RWPE2 (cell line): ENCODE data around the gene KSR2.

Source experiments
- ATAC-seq: fragments of 200-7000 bp; cut with Tn5 transposase; 3 replicates; pipeline ENCODE4 v1.9.1; 2021; ENCODE audit warnings: low read depth
- DNase-seq: peaks from one replicate; pipeline ENCODE4 v3.0.0-alpha.2; 2020; ENCODE audit warnings: low spot score
- H3K27ac ChIP-seq: fragments of 450-650 bp; 2 replicates; pipeline ENCODE4 v1.5.1; 2017; ENCODE audit warnings: mild to moderate bottlenecking; ENCODE audit not compliant: poor library complexity, severe bottlenecking
- H3K27me3 ChIP-seq: fragments of 250-450 bp; sonication (Bioruptor Pico); 2 replicates; pipeline ENCODE4 v1.5.1; 2021; ENCODE audit warnings: mild to moderate bottlenecking, moderate library complexity; ENCODE audit not compliant: insufficient read depth, poor library complexity, severe bottlenecking
- H3K36me3 ChIP-seq: fragments of 250-450 bp; sonication (Bioruptor Pico); 2 replicates; pipeline ENCODE4 v1.5.1; 2020; ENCODE audit warnings: low read depth, mild to moderate bottlenecking, moderate library complexity
- H3K4me1 ChIP-seq: fragments of 250-450 bp; sonication (Bioruptor Pico); 2 replicates; pipeline ENCODE4 v1.5.1; 2021; ENCODE audit warnings: mild to moderate bottlenecking, moderate library complexity; ENCODE audit not compliant: insufficient read depth, poor library complexity, severe bottlenecking
- H3K4me3 ChIP-seq: fragments of 250-450 bp; sonication (Bioruptor Pico); 2 replicates; pipeline ENCODE4 v1.5.1; 2021; ENCODE audit warnings: mild to moderate bottlenecking, moderate library complexity; ENCODE audit not compliant: severe bottlenecking
- H3K9me3 ChIP-seq: fragments of 250-450 bp; sonication (Bioruptor Pico); 2 replicates; pipeline ENCODE4 v1.5.1; 2021; ENCODE audit warnings: mild to moderate bottlenecking, moderate library complexity; ENCODE audit not compliant: severe bottlenecking
- TF ChIP-seq, protein P1 (sequence below): fragments of 450-650 bp; IDR thresholded peaks from one replicate; pipeline ENCODE4 v1.5.1; 2017; ENCODE audit warnings: mild to moderate bottlenecking, moderate library complexity; ENCODE audit not compliant: poor library complexity, severe bottlenecking

Gene KSR2

DNA sequence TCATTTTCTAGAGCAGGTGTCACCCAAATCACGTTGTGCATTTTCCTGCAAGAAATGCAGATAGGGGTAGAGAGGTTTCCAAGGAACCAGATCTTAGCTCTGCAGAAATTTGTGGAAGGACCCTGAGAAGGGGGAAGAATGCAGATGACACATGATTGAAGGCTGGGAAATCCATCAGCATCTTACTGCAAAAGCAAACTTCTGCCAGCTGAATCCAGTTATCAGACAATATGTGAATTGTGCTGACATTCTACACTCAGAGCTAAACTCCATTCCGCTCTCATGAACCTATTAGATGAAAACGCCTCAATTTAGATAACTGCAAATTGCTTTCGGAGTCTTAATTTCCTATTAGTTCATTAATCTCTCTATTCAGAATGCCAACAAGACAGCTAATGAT is 396.0 kb downstream of the KSR2 start:
- H3K27ac ChIP-seq, result no peak overlapping the region
- no peaks in the 10 kb centered on the region for H3K36me3 ChIP-seq
- ATAC-seq (no peak), DNase-seq (no peak)
- TF ChIP-seq, protein P1, sequence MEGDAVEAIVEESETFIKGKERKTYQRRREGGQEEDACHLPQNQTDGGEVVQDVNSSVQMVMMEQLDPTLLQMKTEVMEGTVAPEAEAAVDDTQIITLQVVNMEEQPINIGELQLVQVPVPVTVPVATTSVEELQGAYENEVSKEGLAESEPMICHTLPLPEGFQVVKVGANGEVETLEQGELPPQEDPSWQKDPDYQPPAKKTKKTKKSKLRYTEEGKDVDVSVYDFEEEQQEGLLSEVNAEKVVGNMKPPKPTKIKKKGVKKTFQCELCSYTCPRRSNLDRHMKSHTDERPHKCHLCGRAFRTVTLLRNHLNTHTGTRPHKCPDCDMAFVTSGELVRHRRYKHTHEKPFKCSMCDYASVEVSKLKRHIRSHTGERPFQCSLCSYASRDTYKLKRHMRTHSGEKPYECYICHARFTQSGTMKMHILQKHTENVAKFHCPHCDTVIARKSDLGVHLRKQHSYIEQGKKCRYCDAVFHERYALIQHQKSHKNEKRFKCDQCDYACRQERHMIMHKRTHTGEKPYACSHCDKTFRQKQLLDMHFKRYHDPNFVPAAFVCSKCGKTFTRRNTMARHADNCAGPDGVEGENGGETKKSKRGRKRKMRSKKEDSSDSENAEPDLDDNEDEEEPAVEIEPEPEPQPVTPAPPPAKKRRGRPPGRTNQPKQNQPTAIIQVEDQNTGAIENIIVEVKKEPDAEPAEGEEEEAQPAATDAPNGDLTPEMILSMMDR, result no peak
- H3K27me3 ChIP-seq, result no peaks in the 10 kb centered on the region
- H3K4me3 ChIP-seq, result no peak overlapping the region
- H3K4me1 ChIP-seq, result no peaks in the 10 kb centered on the region
- no peaks in the 10 kb centered on the region for H3K9me3 ChIP-seq

DNA sequence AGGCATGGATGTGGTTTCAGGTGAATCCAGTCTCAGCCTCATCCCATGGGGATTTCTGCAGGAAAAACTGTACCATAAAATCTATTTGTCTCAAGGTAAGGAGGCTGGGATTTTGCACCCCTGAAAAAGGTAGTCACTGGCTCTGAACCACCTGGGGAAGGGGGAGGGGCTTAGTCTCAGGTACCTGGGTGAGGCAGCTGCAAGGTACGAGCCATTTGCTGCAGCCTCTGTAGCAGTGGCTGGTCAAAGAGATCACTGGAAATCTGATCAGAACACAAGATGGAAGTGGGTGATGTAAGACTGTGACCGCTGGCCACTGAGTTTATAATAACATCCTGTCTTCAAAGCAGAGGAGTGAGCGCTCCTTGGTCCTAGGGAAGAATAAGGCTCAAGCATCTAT is 397.5 kb downstream of the KSR2 start:
- no peaks in the 10 kb centered on the region for H3K36me3 ChIP-seq
- H3K9me3 ChIP-seq, result no peaks in the 10 kb centered on the region
- H3K4me3 ChIP-seq, result no peak overlapping the region
- H3K27me3 ChIP-seq, result no peaks in the 10 kb centered on the region
- TF ChIP-seq, protein P1, result no peak
- DNase-seq (no peak), ATAC-seq (no peak)
- no peaks in the 10 kb centered on the region for H3K4me1 ChIP-seq
- no peak overlapping the region for H3K27ac ChIP-seq

DNA sequence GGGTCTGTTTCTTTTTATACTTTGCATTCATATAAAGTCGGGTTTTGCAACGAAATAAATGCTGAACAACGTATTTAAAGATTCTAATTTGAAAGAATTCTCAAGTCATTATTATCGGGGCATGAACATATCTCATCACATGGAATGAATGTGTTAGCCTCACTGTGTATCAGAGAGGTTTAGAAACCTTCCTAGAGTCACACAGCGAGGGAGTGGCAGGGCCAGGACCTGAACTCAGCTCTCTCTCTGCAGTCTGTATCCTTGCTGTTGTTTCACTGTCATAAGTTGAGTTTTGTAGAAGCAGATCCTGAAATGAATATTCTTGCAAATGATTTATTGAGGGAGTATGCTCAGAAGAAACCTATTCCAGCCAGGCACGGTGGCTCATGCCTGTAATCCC is 398.2 kb downstream of the KSR2 start:
- H3K27ac ChIP-seq, result no peak overlapping the region
- ATAC-seq (no peak), DNase-seq (no peak)
- TF ChIP-seq, protein P1, result no peak
- H3K4me1 ChIP-seq, result no peaks in the 10 kb centered on the region
- H3K36me3 ChIP-seq, result no peaks in the 10 kb centered on the region
- no peaks in the 10 kb centered on the region for H3K27me3 ChIP-seq
- no peak overlapping the region for H3K4me3 ChIP-seq
- H3K9me3 ChIP-seq, result no peaks in the 10 kb centered on the region

DNA sequence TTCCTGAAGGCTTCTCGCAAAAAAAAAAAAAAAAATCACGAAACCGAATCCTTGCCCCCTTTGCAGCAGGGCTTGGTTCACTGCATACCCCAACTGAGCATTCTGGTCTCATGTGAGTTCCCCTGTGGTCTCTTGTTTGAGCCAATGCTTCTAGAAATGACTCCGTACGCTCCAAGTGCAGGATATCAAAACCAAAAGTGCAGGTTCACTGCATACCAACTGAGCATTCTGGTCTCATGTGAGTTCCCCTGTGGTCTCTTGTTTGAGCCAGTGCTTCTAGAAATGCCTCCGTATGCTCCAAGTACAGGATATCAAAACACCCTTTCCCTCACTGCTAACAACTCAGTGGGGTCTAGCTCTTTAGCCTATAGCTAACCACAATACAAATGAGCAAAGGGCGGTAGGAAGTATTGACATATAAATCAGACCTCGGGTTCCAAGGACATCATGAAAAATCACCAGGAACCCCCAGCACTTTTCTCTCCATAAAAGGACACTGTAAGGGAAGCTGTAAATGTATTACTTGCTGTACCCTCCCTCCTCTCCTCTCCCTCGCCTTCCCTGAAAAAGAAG is 401.1 kb downstream of the KSR2 start:
- H3K27ac ChIP-seq, result no peak overlapping the region
- H3K36me3 ChIP-seq, result no peaks in the 10 kb centered on the region
- H3K4me1 ChIP-seq, result no peaks in the 10 kb centered on the region
- H3K4me3 ChIP-seq, result no peak overlapping the region
- DNase-seq (no peak), ATAC-seq (no peak)
- H3K9me3 ChIP-seq, result no peaks in the 10 kb centered on the region
- TF ChIP-seq, protein P1, result no peak
- H3K27me3 ChIP-seq, result no peaks in the 10 kb centered on the region

DNA sequence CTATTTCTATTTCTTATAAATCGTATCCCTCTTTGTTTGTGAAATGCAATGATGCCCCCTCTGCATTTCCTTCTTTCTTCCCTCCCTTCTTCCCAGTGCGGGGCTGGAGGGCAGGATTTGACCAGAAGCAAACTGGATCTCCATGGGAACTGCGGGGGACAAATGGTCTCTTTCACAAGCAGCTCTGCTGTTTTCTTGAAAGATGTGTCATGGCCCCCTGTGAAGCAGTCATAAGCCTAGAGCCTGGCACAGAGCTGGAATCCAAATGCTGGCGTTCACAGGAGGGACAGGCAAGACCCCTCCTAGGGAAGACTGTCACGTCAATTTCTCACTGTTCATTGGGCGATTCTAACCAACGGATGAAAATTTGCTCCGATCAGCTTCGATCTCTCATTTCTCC is 403.9 kb downstream of the KSR2 start:
- H3K27me3 ChIP-seq, result no peaks in the 10 kb centered on the region
- no peaks in the 10 kb centered on the region for H3K36me3 ChIP-seq
- ATAC-seq (no peak), DNase-seq (no peak)
- TF ChIP-seq, protein P1, result no peak
- no peak overlapping the region for H3K4me3 ChIP-seq
- H3K4me1 ChIP-seq, result no peaks in the 10 kb centered on the region
- H3K27ac ChIP-seq, result no peak overlapping the region
- no peaks in the 10 kb centered on the region for H3K9me3 ChIP-seq
